ENCODE data around the gene PEAR1. TPM values are rescaled to one million over a fixed set of nuclear protein-coding genes. Genes with fewer than 3 reads are reported as not detected.

Gene PEAR1
- total RNA-seq, 1 donor = 10.8 TPM

- TF ChIP-seq CTCF (IDR thresholded peaks at IDR 0.05; ENCODE audit: insufficient read depth, low read length) = no peak
- DNase-seq (ENCODE audit: low read depth) = no peak
- no peak overlapping the region for H3K4me3 ChIP-seq (ENCODE audit: low read depth, low read length)
Measured at GRCh38 chr1:156936191-156936590, 42.7 kb downstream of the PEAR1 start.

- no peak for DNase-seq (ENCODE audit: low read depth)
- no peak for TF ChIP-seq CTCF (IDR thresholded peaks at IDR 0.05; ENCODE audit: insufficient read depth, low read length)
- no peak overlapping the region for H3K4me3 ChIP-seq (ENCODE audit: low read depth, low read length)
Measured at GRCh38 chr1:156936721-156937220, 43.3 kb downstream of the PEAR1 start.

- DNase-seq (ENCODE audit: low read depth) = no peak
- no peak overlapping the region for H3K4me3 ChIP-seq (ENCODE audit: low read depth, low read length)
- TF ChIP-seq CTCF (IDR thresholded peaks at IDR 0.05; ENCODE audit: insufficient read depth, low read length) = no peak
Measured at GRCh38 chr1:156937883-156938282, 44.4 kb downstream of the PEAR1 start.

GRCh38 chr1:156938813-156939212 lies 45.3 kb downstream of the PEAR1 start:
- TF ChIP-seq CTCF (IDR thresholded peaks at IDR 0.05; ENCODE audit: insufficient read depth, low read length) = no peak
- no peak overlapping the region for H3K4me3 ChIP-seq (ENCODE audit: low read depth, low read length)
- no peak for DNase-seq (ENCODE audit: low read depth)

GRCh38 chr1:156939786-156940334 lies 46.3 kb downstream of the PEAR1 start:
- no peak overlapping the region for H3K4me3 ChIP-seq (ENCODE audit: low read depth, low read length)
- TF ChIP-seq CTCF (IDR thresholded peaks at IDR 0.05; ENCODE audit: insufficient read depth, low read length) = no peak
- DNase-seq (ENCODE audit: low read depth) = no peak

GRCh38 chr1:156941675-156942074 lies 48.2 kb downstream of the PEAR1 start:
- no peak for TF ChIP-seq CTCF (IDR thresholded peaks at IDR 0.05; ENCODE audit: insufficient read depth, low read length)
- no peak overlapping the region for H3K4me3 ChIP-seq (ENCODE audit: low read depth, low read length)
- no peak for DNase-seq (ENCODE audit: low read depth)

- TF ChIP-seq CTCF (IDR thresholded peaks at IDR 0.05; ENCODE audit: insufficient read depth, low read length) = no peak
- no peak for DNase-seq (ENCODE audit: low read depth)
Measured at GRCh38 chr1:156942176-156942575, 48.7 kb downstream of the PEAR1 start.

More at GRCh38 chr1:156942176-156942575, 48.7 kb downstream of the PEAR1 start:
- H3K4me3 ChIP-seq (ENCODE audit: low read depth, low read length) = no peak overlapping the region

Data from fibroblast of the aortic adventitia (primary cell).